Measurements from ENCODE around the gene RAD18. TPM values are rescaled to one million over a fixed set of nuclear protein-coding genes. Genes with fewer than 3 reads are reported as not detected.

Gene RAD18
- polyA plus RNA-seq, 3 donors = 1.2 to 6.4 (median 2.0) TPM

DNA sequence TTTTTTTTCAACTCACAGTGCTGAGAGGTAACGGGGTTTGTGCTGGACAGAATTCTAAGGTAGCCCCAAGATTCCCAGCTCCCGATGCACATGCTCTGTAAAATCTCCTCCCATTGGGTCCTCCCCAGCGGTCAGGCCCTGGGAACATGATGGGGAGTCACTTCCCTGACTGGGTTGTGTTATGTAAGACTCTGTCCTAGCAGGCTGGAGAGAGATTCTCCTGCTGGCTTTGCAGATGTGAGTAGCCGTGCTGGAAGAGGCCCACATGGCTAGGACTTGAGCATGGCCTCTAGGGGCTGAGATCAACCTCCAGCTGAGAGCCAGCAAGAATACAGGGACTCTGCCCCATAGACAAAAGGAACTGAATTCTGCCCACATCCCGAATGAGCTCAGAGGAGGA, 110.2 kb downstream of the RAD18 start:
- 70 to 87% (median 86%) methylated on average over 5 of the region's 5 CpGs for WGBS, 3 donors
- H3K27ac ChIP-seq (ENCODE audit: low read depth, low read length) = no peak overlapping the region

DNA sequence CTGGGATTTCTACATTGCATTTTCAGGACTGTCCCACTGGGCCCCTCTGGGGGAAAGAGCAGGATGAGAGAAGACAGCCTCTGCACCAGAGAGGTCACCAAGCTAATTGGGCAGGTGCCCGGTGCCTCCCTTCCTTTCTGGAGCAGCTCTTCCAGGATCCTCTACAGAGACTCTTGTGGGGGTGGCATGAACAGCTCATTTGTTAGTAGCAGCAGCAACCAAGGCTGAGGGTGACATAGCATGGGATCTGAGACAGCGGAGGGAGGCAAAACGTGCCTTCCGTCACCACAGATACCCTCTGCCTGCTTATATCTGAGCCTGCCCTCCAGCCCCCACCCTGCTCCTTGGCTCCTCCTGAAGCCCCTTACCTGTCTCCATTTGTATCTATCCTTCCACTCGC, 110.8 kb downstream of the RAD18 start:
- H3K27ac ChIP-seq (ENCODE audit: low read depth, low read length) = no peak overlapping the region
- 95 to 96% (median 96%) methylated on average over 5 of the region's 5 CpGs for WGBS, 3 donors

DNA sequence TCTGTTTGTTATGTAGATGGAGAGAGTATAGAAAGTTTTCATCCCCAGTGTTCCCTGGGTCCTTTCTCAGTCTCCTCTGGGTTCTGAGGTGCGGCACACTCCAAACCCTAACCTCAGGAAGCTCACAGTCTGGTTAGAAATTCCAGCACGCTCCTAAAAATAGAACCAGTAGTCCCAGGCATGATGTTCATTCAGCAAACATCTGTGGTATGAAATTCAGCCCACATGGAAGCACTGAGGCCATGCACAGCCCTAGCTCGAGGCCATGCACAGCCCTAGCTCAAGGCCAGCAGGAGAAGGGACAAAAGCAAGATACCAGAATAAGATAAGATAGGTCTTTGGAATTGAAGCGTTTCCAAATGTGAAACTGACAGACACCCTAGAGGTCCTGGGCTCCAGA, 111.6 kb downstream of the RAD18 start:
- 59 to 85% (median 82%) methylated on average over 4 of the region's 4 CpGs for WGBS, 3 donors
- H3K27ac ChIP-seq (ENCODE audit: low read depth, low read length) = no peak overlapping the region

DNA sequence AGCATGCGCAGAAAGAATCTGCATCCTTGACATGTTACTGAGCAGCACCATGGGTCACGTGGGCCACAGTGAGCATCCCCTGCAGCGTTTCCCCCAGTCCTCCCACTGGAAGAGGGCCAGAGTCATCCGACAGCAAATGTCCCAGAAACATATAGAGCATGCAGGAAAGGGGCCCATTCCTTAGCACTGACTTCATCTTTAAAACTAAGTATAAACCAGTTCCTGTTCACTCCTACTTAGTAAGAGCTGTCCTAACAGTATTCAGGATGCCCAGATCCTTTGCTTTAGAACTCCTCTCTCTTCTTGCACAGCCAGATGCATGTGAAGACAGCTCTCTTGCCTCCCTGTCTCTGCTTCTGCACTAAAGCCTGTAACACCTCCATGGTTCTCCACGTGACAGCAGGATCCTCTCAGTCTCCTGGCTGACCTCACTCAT, 114.6 kb downstream of the RAD18 start:
- H3K27ac ChIP-seq (ENCODE audit: low read depth, low read length) = no peak overlapping the region
- WGBS, 3 donors = 62 to 66% (median 64%) methylated on average over 5 of the region's 5 CpGs

DNA sequence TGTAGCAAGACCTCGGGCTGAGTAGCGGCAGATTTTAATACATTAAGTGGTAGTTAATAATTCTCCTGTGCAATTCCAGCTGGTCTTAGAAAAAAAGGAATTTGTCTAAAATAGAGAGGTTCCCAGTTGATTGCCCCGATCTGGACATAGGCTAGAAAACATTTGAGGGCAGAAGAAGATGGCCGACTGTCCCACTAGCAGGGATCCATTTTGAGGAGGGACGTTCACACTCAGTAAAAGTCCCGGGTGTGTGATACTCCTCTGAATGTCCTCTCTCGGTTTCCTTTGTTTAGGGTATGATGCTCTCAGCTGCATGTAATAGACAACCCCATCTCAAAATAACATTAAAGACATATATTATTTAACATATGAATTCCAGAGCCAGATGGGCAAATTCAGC, 116.0 kb downstream of the RAD18 start:
- no peak overlapping the region for H3K27ac ChIP-seq (ENCODE audit: low read depth, low read length)
- WGBS, 3 donors = 87 to 95% (median 91%) methylated on average over 7 of the region's 7 CpGs

DNA sequence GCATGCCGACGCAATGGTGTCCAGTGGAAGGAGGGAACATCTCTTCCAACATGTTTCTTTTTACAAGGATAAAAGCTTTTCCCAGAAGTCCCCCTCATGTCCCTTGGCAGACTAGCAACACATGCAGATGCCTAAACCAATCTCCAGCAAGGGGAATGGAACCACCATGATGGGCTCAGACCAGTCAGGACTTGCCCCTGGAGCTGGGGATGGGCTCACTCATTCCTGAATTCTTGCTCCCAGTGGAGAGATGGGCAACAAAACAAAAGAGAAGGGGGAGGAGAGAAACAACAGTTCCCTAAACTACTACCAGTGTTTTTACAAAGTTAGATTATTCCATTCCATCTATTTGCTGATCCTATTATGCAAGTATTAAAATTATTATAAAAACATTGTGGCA, 117.1 kb downstream of the RAD18 start:
- no peak overlapping the region for H3K27ac ChIP-seq (ENCODE audit: low read depth, low read length)
- WGBS, 3 donors = 89 to 97% (median 96%) methylated on average over 2 of the region's 2 CpGs

DNA sequence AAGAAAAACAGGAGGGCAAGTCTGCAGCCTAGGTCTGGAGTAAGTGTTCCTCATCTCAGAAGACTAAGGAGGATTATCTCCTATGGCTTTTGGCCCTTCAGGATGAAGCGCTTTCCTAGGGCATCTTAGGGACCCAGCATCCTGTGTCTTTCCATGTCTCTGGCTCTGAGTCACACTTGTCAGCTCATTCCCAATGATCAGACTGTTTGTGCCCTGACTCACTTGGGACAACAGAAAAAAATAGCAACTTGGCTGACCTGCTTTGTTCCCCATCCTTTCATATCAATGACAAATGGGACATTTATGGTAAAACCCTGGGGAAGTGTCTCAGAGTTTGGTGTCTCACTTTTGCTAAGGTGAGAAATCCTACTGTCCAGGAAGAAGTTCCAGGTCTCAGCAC, 117.6 kb downstream of the RAD18 start:
- no peak overlapping the region for H3K27ac ChIP-seq (ENCODE audit: low read depth, low read length)
- 96 to 100% (median 96%) methylated on average over 1 of the region's 1 CpG for WGBS, 3 donors

DNA sequence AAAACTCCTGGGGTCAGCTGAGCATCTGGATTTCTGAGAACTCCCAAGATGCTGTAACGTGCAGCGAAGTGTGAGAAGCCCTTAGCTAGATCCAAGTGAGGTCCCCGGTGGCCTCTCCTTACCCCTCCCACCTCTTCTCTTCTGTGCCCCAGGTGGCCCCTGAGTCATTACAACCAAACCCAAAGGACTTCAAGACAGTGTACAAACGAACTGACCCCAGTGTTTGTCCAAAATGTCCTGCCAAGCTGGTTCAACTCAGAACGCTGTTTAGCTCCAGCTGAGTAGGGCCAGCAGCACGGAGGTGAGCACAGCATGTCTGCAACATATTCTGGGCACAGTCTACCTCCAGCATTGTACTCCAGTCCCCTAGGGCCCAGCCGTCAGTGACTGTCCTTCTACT, 119.9 kb downstream of the RAD18 start:
- no peak overlapping the region for H3K27ac ChIP-seq (ENCODE audit: low read depth, low read length)
- WGBS, 3 donors = 83 to 92% (median 90%) methylated on average over 7 of the region's 7 CpGs

DNA sequence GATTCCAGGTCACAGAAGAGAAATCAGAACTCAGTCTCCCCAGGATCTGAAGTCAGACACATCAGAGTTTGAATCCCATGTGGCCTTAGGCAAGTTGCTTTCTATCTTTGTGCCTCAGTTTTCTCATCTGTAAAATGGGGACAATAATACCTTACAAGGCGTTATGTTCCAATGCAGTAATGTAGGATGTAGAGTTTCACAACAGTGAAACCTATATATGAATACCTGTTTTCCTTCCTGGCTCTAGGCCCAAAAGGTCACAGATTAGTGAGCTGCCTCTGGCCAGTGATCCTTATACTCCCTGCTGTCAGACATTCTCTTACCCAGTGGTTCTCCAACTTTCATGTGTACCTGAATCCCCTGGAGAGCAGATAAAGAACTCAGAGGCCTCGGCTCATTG, 121.0 kb downstream of the RAD18 start:
- H3K27ac ChIP-seq (ENCODE audit: low read depth, low read length) = no peak overlapping the region
- 50 to 74% (median 66%) methylated on average over 2 of the region's 2 CpGs for WGBS, 3 donors

DNA sequence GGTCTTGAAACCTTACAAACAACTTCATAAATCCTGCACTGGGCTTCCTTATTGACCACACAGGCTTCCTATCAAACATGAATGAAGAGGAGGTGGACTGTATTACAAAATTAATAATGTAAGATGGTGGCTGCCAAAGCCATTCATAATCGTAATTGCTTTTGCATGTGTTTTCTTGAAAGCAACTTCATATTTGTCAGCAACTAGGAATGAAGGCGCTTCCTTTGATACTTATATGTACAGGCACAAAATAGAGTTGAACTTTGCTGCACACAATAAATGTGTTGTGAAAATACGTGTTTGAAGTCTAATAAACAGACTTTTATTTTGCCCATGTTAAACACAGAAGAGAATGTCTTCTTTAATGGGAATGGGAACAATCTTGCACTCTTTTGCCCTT, 121.8 kb downstream of the RAD18 start:
- 54 to 75% (median 70%) methylated on average over 3 of the region's 3 CpGs for WGBS, 3 donors
- H3K27ac ChIP-seq (ENCODE audit: low read depth, low read length) = no peak overlapping the region

DNA sequence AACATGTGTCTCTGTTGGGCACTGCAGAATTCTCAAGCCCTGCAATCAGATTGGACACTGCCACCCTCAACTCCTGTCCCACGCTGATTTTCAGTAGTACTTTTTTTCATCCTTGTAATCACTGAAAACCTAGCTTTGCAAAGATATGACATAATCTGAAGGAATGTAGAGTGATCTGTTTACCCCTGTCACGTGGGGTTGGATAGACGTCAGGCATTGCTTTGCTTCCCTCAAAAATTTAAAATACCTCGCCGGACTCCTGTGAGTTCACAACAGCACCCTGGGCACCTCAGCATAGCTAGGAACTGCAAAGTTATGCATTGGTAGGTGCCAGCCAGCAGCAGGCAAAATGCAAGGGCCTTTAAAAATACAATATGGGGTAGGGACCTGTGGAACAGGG, 122.7 kb downstream of the RAD18 start:
- 39 to 82% (median 81%) methylated on average over 5 of the region's 5 CpGs for WGBS, 3 donors
- no peak overlapping the region for H3K27ac ChIP-seq (ENCODE audit: low read depth, low read length)

DNA sequence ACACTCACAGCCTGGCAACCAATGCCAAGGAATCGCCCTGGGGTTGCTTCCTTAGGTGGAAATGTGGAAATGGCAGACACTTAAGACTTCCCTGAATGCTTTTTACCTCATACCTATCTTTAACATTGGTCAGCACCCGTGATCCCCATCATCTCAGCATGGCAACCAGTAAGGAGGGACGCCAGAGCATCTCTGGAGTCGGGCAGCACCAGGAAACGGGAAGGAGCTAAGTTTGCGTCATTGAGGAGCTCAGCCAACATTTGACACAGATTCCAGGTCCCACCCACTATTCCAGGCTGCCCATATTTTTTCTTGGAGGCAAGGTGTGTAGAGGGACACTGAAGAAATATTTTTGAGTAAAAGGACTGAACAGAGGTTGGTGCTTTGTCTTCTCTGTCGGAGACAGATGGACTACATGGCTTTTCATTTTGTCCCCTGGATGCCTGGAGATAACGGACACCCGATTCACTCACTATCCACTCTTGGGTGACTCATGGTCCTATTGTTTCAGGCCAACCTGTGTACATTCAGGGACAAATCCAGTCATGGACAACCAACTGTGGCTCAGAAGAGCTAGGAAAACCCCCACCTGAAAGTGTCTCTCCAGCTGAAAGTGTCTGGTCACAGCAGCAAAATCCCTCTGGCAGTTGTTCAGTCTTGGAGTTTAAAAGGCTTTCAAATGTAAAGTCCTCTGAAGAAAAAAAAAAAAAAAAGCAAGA, 123.5 kb downstream of the RAD18 start:
- no peak overlapping the region for H3K27ac ChIP-seq (ENCODE audit: low read depth, low read length)
- 80 to 84% (median 82%) methylated on average over 9 of the region's 9 CpGs for WGBS, 3 donors

DNA sequence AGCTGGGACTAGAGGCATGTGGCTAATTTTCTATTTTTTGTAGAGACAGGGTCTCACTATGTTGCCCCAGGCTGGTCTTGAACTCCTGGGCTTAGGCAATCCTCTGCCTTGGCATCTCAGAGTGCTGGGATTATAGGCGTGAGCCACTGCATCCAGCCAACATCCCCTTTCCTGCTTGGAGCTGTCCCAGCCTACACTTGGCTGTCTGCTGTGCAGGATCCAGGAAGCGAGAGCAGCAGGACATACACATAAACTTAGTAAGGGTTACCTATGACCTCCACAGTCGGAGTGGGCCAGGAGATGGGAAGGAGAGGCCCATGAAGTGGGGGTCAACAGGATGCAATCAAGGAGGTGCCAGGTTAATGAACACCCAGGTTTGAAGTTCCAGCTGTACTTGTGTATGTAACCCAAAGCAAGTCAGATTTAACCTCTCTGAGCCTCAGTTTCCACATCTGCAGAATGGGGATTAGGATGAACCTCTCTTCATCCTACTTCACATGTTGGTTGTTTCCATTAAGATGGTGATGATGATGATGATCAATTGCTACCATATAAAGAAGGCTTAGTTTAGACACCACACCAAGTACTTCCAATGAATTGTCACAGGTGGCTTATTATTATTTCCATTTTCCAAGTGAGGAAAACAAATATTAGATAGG, 124.4 kb downstream of the RAD18 start:
- no peak overlapping the region for H3K27ac ChIP-seq (ENCODE audit: low read depth, low read length)
- WGBS, 3 donors = 77 to 90% (median 81%) methylated on average over 3 of the region's 3 CpGs

DNA sequence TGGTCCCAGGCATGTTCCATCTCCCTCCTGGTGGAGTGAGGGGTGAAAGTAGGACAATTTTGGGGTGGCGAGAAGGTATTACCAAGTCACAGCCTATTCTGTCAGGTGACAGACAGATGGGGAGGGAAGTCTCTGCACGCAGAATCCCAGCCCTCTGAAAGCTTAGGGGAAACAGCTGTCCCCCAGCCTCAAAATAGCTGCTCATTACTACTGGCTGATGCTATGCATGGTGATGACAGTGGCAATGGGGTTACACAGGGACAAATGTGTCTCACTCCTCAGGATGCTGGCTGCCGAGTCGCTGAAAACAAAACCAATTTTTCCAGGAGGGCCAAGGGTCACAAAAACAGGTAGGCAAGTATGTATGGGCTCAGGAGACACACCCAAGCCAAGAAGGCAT, 125.0 kb downstream of the RAD18 start:
- H3K27ac ChIP-seq (ENCODE audit: low read depth, low read length) = no peak overlapping the region
- WGBS, 3 donors = 70 to 77% (median 75%) methylated on average over 4 of the region's 4 CpGs

DNA sequence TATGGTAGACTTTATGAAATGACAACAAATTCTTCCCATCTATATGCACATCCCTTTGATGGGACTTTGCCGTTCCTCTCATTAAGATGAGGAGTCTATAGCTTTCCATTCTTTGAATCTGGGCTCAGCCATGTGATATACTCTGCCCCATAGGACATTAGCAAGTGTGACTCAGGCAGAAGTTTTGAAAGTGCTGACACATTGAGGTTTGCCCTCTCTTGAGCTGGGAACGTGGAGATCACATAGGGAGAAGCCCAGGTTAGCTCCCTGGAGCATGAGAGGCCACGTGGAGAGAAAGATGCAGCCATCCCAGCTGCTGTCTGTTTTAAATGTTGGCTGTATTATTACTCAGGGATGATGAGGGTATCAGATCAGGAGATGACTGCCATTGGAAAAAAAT, 126.1 kb downstream of the RAD18 start:
- WGBS, 3 donors = 58 to 73% (median 69%) methylated on average over 3 of the region's 3 CpGs
- H3K27ac ChIP-seq (ENCODE audit: low read depth, low read length) = no peak overlapping the region

DNA sequence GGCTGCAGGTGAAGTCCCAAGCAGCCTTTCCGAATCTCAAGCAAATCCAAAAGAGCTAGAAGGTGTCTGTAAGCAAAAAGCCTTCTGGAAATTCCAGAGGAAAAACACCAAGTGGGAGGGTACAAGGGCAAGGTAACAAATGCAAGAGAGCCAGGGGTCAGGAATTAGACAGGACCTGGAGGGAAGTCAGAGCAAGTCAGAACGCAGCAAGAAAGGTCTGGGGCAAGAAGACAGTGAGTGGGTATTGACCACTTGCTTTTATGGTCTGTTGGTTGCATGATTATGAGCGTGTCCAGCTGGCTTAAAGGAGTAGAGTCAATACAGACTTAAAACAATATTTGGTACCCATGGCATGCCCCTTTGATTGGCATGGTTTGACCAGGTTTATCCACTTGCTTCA, 127.2 kb downstream of the RAD18 start:
- no peak overlapping the region for H3K27ac ChIP-seq (ENCODE audit: low read depth, low read length)
- WGBS, 3 donors = 80 to 94% (median 90%) methylated on average over 3 of the region's 3 CpGs

DNA sequence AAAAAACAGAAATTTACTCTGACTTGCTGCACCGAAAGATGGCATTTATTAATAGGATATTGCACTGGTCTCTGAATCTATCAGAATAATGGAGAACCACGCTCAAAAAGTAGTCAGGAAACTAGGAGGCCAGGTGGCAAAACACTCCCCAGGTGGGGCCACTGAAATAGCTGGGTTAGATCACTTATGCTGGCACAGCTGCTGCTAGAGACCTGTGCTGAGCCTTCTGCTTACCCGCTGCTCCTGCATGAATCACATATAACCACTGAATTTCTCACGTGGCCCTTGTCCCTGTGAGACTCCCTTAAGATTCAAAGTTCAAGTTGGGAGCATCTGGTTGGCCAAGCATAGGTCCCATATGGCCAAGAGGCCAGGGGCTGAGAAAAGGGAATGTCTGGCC, 127.9 kb downstream of the RAD18 start:
- WGBS, 3 donors = 71 to 76% (median 76%) methylated on average over 4 of the region's 4 CpGs

DNA sequence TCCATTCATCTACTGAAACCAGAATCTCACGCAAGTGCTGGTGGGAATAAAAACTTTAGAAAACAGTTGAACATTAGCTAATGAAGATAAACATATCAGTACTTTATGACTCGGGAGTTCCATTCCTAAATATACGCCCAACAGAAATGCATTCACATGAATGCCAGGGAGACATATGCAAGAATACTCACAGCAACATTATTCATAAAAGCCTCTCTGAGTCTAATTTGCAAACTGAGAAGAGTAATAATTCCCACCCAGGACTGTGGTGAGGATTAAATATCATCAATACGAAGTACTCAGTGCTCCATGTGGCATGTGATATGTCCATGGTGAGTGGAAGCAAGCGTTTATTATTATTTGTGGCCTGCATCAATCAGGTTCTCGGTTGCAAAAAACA, 128.3 kb downstream of the RAD18 start:
- WGBS, 3 donors = 77 to 95% (median 94%) methylated on average over 6 of the region's 6 CpGs
- no peak overlapping the region for H3K27ac ChIP-seq (ENCODE audit: low read depth, low read length)

More for the DNA sequence above, 127.9 kb downstream of the RAD18 start:
- no peak overlapping the region for H3K27ac ChIP-seq (ENCODE audit: low read depth, low read length)

DNA sequence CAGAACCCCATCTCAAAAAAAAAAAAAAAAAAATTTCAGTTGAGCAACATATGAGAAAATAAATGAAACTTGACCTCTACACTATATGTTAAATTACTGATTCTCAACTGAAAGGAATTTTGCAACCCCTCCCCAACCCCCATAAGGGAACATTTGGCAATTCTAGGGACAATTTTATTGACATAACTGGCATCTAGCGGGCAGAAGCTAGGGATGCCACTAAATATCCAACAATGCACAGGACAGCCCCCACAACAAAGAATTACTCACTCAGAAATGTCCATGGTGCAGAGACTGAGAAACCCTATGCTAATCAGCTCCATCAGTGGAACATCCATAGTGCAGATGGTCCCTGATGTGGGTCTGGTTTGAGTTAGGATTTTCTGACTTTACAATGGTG, 135.6 kb downstream of the RAD18 start:
- no peak overlapping the region for H3K27ac ChIP-seq (ENCODE audit: low read depth, low read length)
- WGBS, 3 donors = 94 to 96% (median 96%) methylated on average over 1 of the region's 1 CpG
